Measurements from ENCODE around the gene LMAN1.

The LMAN1 gene

DNA sequence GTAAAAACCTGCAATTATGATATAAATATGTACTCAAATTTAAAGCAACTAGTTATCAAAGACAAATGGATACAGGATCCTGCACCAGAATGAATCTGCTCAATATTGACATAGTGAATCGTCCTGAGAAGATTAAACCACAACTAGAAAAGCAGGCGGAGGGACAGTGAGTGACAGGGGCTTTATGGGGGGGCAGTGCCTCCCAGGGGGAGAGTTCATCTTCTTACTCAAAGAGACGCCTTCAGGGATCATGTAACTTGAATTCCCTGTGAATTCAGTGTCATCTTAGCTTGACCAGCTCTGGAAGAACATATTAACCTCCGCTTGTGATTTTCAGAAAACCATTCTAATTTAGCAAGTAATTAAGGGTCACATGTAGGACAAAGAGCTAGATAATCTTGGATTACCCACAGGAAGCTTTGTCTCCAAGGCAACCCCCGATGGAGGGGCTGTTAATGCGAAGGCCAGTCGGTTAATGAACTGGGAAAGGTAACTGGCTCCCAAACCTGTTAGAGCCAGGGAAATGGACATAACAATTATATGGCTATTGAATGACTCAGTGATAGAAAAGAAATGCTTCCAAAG is 17.4 kb upstream of the LMAN1 start:
- no peaks in the 10 kb centered on the region for H3K27me3 ChIP-seq (ENCODE audit: insufficient read depth, low read length)
- no peak overlapping the region for H2BK120ac ChIP-seq (ENCODE audit: insufficient read depth, low read length, poor library complexity)
- H3K4me2 ChIP-seq (ENCODE audit: low read length): no peak overlapping the region
- no peaks in the 10 kb centered on the region for H3K79me2 ChIP-seq (ENCODE audit: control insufficient read depth, insufficient read depth, low read length, poor library complexity)
- H2AFZ ChIP-seq (ENCODE audit: insufficient read depth, low read length, poor library complexity): no peak overlapping the region
- no peak overlapping the region for H2AK5ac ChIP-seq (ENCODE audit: low read length)
- no peak overlapping the region for H2BK5ac ChIP-seq (ENCODE audit: low read depth, low read length, poor library complexity)
- no peak overlapping the region for H3K9ac ChIP-seq (ENCODE audit: low read length)
- H4K12ac ChIP-seq (ENCODE audit: low read depth, low read length): no peak overlapping the region
- no peak overlapping the region for H3K14ac ChIP-seq (ENCODE audit: low read length)
- no peak overlapping the region for H3K27ac ChIP-seq (ENCODE audit: low read depth, low read length)
- H3K79me1 ChIP-seq (ENCODE audit: low read length): peaks cover 2% of the 10 kb centered on the region
- H3K36me3 ChIP-seq (ENCODE audit: control insufficient read depth in 1 of 2, insufficient read depth in 2 of 2, low read length in 2 of 2): no peaks in the 10 kb centered on the region
- no peak overlapping the region for H3K4me3 ChIP-seq (ENCODE audit: low read depth, low read length)
- H3K23ac ChIP-seq (ENCODE audit: low read length): no peak overlapping the region
- no CpG with 5 or more reads among the region's 7 CpGs for WGBS (ENCODE audit: extremely low coverage, insufficient coverage, insufficient read length)
- no peak overlapping the region for H2BK12ac ChIP-seq (ENCODE audit: low read length)
- H3K4ac ChIP-seq (ENCODE audit: low read depth, low read length): no peak overlapping the region
- no peak for DNase-seq
- no peaks in the 10 kb centered on the region for H3K9me3 ChIP-seq (ENCODE audit: insufficient read depth, low read depth, low read length)
- no peak overlapping the region for H4K8ac ChIP-seq (ENCODE audit: low read depth, low read length)
- no peak overlapping the region for H3K18ac ChIP-seq (ENCODE audit: low read length)
- H4K91ac ChIP-seq (ENCODE audit: low read depth, low read length): no peak overlapping the region
- H3K4me1 ChIP-seq (ENCODE audit: control insufficient read depth in 1 of 2, insufficient read depth in 2 of 2, low read length in 2 of 2): peaks cover 0 to 3% of the 10 kb centered on the region in 2 experiments

DNA sequence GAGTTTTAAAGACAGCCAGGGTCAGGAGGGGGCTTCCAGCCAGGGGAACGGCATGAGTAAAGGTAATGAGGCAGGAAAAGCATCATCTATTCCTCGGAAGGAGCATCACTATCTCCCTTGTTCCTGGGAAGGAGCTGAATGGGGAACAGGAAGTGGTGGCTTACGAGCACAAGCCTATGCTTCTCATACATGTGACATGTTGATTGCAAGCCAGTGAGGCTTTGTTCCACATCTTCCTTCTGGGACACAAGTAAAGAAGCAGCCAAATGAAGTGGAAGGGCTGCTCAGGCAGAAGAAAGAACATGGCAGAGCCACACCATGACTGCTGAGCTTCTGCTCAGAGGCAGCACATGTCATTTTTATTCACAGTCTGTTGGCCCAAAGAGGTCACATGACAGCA is 15.1 kb upstream of the LMAN1 start:
- Histone ChIP-seq H3K4me3 (ENCODE audit: low read depth, low read length) (no peak overlapping the region), H3K27ac (ENCODE audit: low read depth, low read length) (no peak overlapping the region), H2BK12ac (ENCODE audit: low read length) (no peak overlapping the region), H3K27me3 (ENCODE audit: insufficient read depth, low read length) (no peaks in the 10 kb centered on the region), H3K4ac (ENCODE audit: low read depth, low read length) (no peak overlapping the region), H3K4me2 (ENCODE audit: low read length) (no peak overlapping the region), H2AK5ac (ENCODE audit: low read length) (no peak overlapping the region), H4K12ac (ENCODE audit: low read depth, low read length) (no peak overlapping the region), H2BK5ac (ENCODE audit: low read depth, low read length, poor library complexity) (no peak overlapping the region), H2AFZ (ENCODE audit: insufficient read depth, low read length, poor library complexity) (no peak overlapping the region), H3K23ac (ENCODE audit: low read length) (no peak overlapping the region), H2BK120ac (ENCODE audit: insufficient read depth, low read length, poor library complexity) (no peak overlapping the region), H3K9ac (ENCODE audit: low read length) (no peak overlapping the region), H3K18ac (ENCODE audit: low read length) (no peak overlapping the region), H3K79me2 (ENCODE audit: control insufficient read depth, insufficient read depth, low read length, poor library complexity) (no peaks in the 10 kb centered on the region), H3K4me1 (ENCODE audit: control insufficient read depth in 1 of 2, insufficient read depth in 2 of 2, low read length in 2 of 2) (peaks cover 0 to 5% of the 10 kb centered on the region in 2 experiments), H3K14ac (ENCODE audit: low read length) (no peak overlapping the region), H3K79me1 (ENCODE audit: low read length) (peaks cover 2% of the 10 kb centered on the region), H4K91ac (ENCODE audit: low read depth, low read length) (no peak overlapping the region), H3K9me3 (ENCODE audit: insufficient read depth, low read depth, low read length) (no peaks in the 10 kb centered on the region), H3K36me3 (ENCODE audit: control insufficient read depth in 1 of 2, insufficient read depth in 2 of 2, low read length in 2 of 2) (no peaks in the 10 kb centered on the region), H4K8ac (ENCODE audit: low read depth, low read length) (no peak overlapping the region)
- no peak for DNase-seq
- no CpG with 5 or more reads among the region's 3 CpGs for WGBS (ENCODE audit: extremely low coverage, insufficient coverage, insufficient read length)

DNA sequence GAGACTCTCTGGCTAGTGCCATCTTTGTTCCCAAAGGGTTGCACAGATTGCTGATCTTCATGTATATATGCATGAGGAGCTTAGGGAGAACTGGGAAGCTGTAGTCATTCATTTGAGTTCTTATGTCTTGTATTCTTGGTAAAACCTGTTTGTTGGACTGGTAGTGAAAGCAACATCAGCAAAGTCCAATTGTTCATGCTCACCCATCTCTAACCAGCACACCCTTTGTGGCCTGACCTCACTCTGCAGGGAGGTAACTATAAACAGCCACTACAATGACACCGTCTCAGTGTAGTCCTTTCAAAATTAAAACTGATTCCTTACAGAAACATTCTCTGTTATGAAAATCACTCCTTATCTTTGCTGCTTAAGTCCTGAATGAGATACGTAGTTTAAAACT is 13.9 kb upstream of the LMAN1 start:
- Histone ChIP-seq H2AFZ (ENCODE audit: insufficient read depth, low read length, poor library complexity) (no peak overlapping the region), H3K4me2 (ENCODE audit: low read length) (no peak overlapping the region), H4K8ac (ENCODE audit: low read depth, low read length) (no peak overlapping the region), H2BK5ac (ENCODE audit: low read depth, low read length, poor library complexity) (no peak overlapping the region), H3K27me3 (ENCODE audit: insufficient read depth, low read length) (no peaks in the 10 kb centered on the region), H3K79me1 (ENCODE audit: low read length) (peaks cover 2% of the 10 kb centered on the region), H3K27ac (ENCODE audit: low read depth, low read length) (no peak overlapping the region), H3K18ac (ENCODE audit: low read length) (no peak overlapping the region), H2AK5ac (ENCODE audit: low read length) (no peak overlapping the region), H3K9me3 (ENCODE audit: insufficient read depth, low read depth, low read length) (no peaks in the 10 kb centered on the region), H4K91ac (ENCODE audit: low read depth, low read length) (no peak overlapping the region), H3K4me1 (ENCODE audit: control insufficient read depth in 1 of 2, insufficient read depth in 2 of 2, low read length in 2 of 2) (peaks cover 0 to 5% of the 10 kb centered on the region in 2 experiments), H2BK120ac (ENCODE audit: insufficient read depth, low read length, poor library complexity) (no peak overlapping the region), H3K9ac (ENCODE audit: low read length) (no peak overlapping the region), H2BK12ac (ENCODE audit: low read length) (no peak overlapping the region), H3K4ac (ENCODE audit: low read depth, low read length) (no peak overlapping the region), H3K36me3 (ENCODE audit: control insufficient read depth in 1 of 2, insufficient read depth in 2 of 2, low read length in 2 of 2) (no peaks in the 10 kb centered on the region), H3K79me2 (ENCODE audit: control insufficient read depth, insufficient read depth, low read length, poor library complexity) (no peaks in the 10 kb centered on the region), H4K12ac (ENCODE audit: low read depth, low read length) (no peak overlapping the region), H3K23ac (ENCODE audit: low read length) (no peak overlapping the region), H3K14ac (ENCODE audit: low read length) (no peak overlapping the region), H3K4me3 (ENCODE audit: low read depth, low read length) (no peak overlapping the region)
- no peak for DNase-seq
- WGBS (ENCODE audit: extremely low coverage, insufficient coverage, insufficient read length): no CpG with 5 or more reads among the region's 2 CpGs

DNA sequence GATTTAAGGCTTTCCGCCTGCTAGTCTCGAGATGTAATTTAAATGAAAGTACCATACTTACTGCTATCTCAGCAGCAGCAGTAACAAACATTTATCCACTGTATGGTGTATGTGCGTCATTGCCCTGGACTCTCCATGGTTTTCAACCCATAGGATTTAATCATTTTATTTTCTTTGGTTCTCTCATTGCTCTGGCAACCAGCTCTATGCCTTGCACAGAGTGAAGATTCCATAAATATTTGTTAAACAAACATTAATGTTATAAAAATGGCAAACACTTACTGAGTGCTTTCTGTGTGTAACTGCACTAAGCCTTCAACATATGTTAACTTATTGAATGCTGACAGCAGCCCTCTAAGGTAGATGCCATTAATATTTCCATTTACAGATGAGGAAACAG is 1.3 kb upstream of the LMAN1 start:
- H3K27me3 ChIP-seq (ENCODE audit: insufficient read depth, low read length): no peaks in the 10 kb centered on the region
- H3K4me3 ChIP-seq (ENCODE audit: low read depth, low read length): no peak overlapping the region
- no peak overlapping the region for H4K91ac ChIP-seq (ENCODE audit: low read depth, low read length)
- H3K4ac ChIP-seq (ENCODE audit: low read depth, low read length): no peak overlapping the region
- H3K18ac ChIP-seq (ENCODE audit: low read length): no peak overlapping the region
- H3K9ac ChIP-seq (ENCODE audit: low read length): no peak overlapping the region
- no peaks in the 10 kb centered on the region for H3K9me3 ChIP-seq (ENCODE audit: insufficient read depth, low read depth, low read length)
- no peak overlapping the region for H4K8ac ChIP-seq (ENCODE audit: low read depth, low read length)
- H2BK5ac ChIP-seq (ENCODE audit: low read depth, low read length, poor library complexity): no peak overlapping the region
- no peak overlapping the region for H2BK12ac ChIP-seq (ENCODE audit: low read length)
- peaks cover 0 to under 1% of the 10 kb centered on the region in 2 experiments for H3K36me3 ChIP-seq (ENCODE audit: control insufficient read depth in 1 of 2, insufficient read depth in 2 of 2, low read length in 2 of 2)
- peaks cover 5% of the 10 kb centered on the region for H3K79me1 ChIP-seq (ENCODE audit: low read length)
- H2AK5ac ChIP-seq (ENCODE audit: low read length): no peak overlapping the region
- no peak overlapping the region for H2BK120ac ChIP-seq (ENCODE audit: insufficient read depth, low read length, poor library complexity)
- no peak overlapping the region for H3K4me2 ChIP-seq (ENCODE audit: low read length)
- no peak overlapping the region for H3K23ac ChIP-seq (ENCODE audit: low read length)
- WGBS (ENCODE audit: extremely low coverage, insufficient coverage, insufficient read length): no CpG with 5 or more reads among the region's 3 CpGs
- H2AFZ ChIP-seq (ENCODE audit: insufficient read depth, low read length, poor library complexity): no peak overlapping the region
- peaks cover 0 to 1% of the 10 kb centered on the region in 2 experiments for H3K4me1 ChIP-seq (ENCODE audit: control insufficient read depth in 1 of 2, insufficient read depth in 2 of 2, low read length in 2 of 2)
- H4K12ac ChIP-seq (ENCODE audit: low read depth, low read length): no peak overlapping the region
- peaks cover 5% of the 10 kb centered on the region for H3K79me2 ChIP-seq (ENCODE audit: control insufficient read depth, insufficient read depth, low read length, poor library complexity)
- peak; percentile 47 to 80 for DNase-seq
- H3K27ac ChIP-seq (ENCODE audit: low read depth, low read length): no peak overlapping the region
- no peak overlapping the region for H3K14ac ChIP-seq (ENCODE audit: low read length)
